NCI-H1105 (cell line): ENCODE data around the gene ARMS2.

Experiments used
- DNase-seq: peaks from one replicate; lab custom pipeline; 2025; lab: John Stamatoyannopoulos, UW

The ARMS2 gene

GRCh38 chr10:122494833-122495232, 40.4 kb downstream of the ARMS2 start:
- DNase-seq, result no peak

- no peak for DNase-seq
Observed at GRCh38 chr10:122495406-122496340, 41.2 kb downstream of the ARMS2 start.

DNA sequence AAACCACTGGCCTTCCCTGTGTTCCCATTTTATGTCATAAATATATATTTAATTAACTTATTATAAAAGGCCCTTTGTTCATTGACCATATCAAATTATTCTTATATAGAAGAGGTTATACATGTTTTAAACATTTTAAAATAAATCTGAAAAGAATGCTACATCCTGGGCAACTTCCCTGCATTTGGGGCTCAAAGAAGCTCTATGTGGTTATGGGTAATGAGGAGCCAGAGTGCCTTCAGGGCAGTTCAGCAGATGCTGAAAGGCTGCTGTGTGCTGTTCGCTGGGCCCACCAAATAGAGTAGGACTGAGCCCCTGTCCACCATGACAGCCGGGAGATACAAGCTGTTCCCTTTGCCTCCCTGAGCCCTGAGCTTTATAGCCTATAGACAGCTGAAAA, 42.8 kb downstream of the ARMS2 start:
- DNase-seq, result no peak

DNA sequence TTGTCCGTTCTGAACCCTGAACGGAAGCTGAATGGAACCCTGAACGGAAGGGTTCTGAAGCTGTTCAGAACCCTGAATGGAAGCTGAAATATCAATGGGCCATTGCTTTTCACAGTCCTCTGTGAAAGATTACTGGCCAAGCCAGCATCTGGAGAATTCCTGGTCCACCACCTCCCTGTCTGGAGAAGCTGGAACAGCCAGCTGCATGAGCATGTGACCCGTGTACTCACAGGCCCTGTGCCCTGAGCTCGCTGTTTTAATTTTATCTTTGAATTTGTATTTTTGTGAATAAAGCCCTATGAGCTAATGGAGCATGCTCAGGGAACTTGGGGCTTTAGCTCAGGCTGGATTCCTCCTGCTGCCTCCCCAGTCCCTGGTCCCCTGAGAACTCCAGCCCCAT, 44.1 kb downstream of the ARMS2 start:
- DNase-seq, result no peak

DNA sequence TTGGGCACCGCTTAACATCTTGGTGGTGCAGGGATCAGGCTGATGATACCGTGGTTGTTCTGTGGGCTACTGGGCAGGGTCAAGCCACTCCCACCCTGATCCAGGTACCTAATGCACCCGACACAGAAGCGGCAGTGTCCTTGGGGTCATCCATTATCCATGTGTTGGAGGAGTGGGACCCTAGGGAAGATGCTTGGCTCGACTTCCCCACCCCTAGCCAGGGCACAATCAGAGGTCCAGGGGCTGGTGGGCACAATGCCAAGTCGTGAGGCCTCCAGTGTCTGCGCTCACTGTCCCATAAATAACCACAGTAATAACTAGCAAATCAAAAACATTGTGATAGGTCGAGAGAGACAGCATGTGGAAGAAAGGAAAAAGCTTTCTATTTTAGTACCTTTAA, 44.6 kb downstream of the ARMS2 start:
- no peak for DNase-seq

DNA sequence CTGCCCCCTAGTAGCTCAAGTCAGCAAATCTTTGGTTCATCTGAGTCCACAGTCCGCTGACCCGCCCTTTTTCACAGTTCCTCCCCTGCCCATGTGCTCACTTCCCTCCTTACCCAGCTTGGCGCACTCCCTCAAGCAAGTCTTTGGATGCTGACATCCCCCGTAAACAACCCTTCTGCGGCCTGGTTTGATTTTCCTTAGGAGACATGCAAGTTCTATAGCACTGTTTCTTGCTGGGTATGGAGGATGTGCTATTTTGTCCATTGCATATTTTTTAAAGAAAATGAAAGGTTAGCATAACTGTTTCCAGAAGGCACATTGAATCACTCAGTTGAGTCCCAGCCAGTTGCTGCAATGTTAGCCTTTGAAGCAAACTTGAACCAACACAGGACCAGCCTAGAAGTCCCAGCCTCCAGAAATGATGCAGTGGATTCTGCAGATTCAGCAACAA, 45.1 kb downstream of the ARMS2 start:
- DNase-seq, result no peak

GRCh38 chr10:122500194-122500593, 45.7 kb downstream of the ARMS2 start:
- DNase-seq, result no peak

DNA sequence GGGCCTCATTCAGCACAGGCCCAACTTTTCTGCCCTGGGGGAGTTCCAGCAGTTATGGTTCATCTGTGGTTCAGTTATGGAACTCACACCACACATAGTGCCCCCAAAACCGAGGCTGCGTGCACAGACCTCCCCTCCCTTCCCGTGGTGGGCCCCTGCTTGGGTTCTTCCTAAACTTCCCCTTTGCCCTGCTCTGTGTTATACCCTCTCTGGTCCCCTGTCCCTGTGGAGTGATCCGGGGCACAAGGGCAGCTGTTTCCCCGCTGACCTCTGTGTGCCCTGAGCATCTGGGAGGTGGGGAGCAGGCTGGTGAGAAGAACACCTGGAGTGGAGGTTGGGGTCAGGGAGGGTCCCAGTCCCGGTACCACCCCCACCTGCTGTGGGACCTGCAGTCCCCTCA, 46.3 kb downstream of the ARMS2 start:
- no peak for DNase-seq

DNA sequence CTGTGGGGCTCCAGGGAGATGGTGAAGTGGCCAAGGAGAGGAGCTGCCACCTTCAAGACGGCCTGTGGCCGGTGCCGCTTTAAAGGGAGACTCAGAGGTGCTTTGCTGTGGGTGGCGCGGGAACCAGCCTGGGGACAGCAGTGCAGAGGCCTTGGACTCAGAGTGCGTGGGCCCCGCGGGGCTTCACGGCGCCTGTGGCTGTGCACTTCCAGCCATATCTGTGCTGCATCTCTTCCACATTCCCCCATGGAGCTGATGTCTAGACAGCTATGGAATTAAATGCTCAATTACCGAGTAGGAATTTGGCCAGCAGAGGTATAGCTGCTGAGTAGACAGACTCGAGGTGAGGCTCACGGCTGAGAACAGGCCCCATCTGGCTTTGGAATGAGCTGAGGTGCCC, 48.6 kb downstream of the ARMS2 start:
- no peak for DNase-seq

GRCh38 chr10:122503886-122504609, 49.6 kb downstream of the ARMS2 start:
- no peak for DNase-seq

GRCh38 chr10:122504610-122504950, 50.1 kb downstream of the ARMS2 start:
- no peak for DNase-seq

- no peak for DNase-seq
Observed at GRCh38 chr10:122505011-122505410, 50.6 kb downstream of the ARMS2 start.

GRCh38 chr10:122505885-122506645, 51.6 kb downstream of the ARMS2 start:
- DNase-seq, result no peak
